Right atrium auricular region (tissue), 2 donors: ENCODE results near the gene TMEM217. TPM values are rescaled to one million over a fixed set of nuclear protein-coding genes. Genes with fewer than 3 reads are reported as not detected.
A peak's percentile ranks its signal among the peaks of the same experiment; 100 is the strongest.

ENCODE experiments used
- DNase-seq: peaks from one replicate; pipeline ENCODE4 v3.0.0-alpha.2; 2019; ENCODE audit warnings: low spot score
- H3K27ac ChIP-seq, 2 donors: fragments of 200-600 bp; sonication (generic); 1 replicate in 1 of 2; 2 replicates in 1 of 2; pipeline ENCODE4 v1.5.1; 2016 to 2019
- H3K27me3 ChIP-seq, 2 donors: fragments of 200-600 bp; sonication (generic); one replicate each; pipeline versions ENCODE4 v1.5.1 to v1.6.0; 2017 to 2019
- H3K36me3 ChIP-seq: fragments of 200-600 bp; sonication (generic); one replicate; pipeline ENCODE4 v1.5.1; 2016
- H3K4me1 ChIP-seq, 2 donors: fragments of 200-600 bp; sonication (generic); one replicate each; pipeline versions ENCODE4 v1.5.1 to v1.6.0; 2017 to 2019
- H3K4me3 ChIP-seq, 2 donors: fragments of 200-600 bp; sonication (generic); 1 replicate in 1 of 2; 2 replicates in 1 of 2; pipeline ENCODE4 v1.5.1; 2017 to 2019; ENCODE audit warnings: mild to moderate bottlenecking in 1 of 2, moderate library complexity in 1 of 2
- H3K9me3 ChIP-seq, 2 donors: fragments of 200-600 bp; sonication (generic); one replicate each; pipeline ENCODE4 v1.5.1; 2019
- CTCF ChIP-seq, 2 donors: fragments of 200-600 bp; sonication (generic); IDR thresholded peaks; one replicate each; pipeline ENCODE4 v1.5.1; 2019; ENCODE audit warnings: antibody characterized with exemption in 2 of 2
- total RNA-seq, 2 donors: library from RNA; depleted of rRNA; stranded (reverse); fragments of >200 nt; gene quantifications; one replicate each; pipeline ENCODE4 v1.1.0, GENCODE V29; 2016

TMEM217 gene
- total RNA-seq, 2 donors from 2014 or later: 1.3 to 1.4 TPM

DNA sequence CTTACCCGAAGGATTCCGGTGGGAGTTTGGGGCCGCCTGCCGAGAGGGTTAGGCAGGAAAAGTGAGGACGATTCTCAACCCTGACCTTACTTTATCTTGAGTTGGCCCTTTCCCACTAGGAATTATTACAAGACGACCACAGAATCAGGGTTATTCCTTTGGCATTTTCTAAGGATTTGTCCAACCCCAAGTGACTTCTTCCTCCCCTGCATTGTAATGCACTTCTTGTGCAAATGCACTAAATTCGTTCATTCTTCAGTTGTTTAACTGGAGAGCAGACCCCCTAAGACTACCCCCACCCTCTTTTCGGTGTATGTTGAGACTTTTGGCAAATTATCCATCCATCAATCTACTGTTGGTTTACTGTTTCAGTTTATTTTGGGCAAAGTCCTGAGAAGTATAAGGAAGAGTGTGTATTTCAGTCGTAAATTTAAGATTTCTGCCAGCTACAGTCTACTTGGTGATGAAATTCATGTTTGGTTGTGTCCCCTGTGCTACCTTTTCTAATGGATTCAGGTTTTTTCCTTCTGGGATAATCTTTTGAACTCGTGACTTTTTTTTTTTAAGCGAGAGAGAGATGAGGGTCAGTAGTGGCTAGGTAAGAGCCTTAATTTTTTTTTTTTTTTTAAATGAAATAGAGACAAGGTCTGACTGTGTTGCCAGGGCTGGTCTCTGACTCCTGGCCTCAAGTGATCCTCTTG lies 611 bp upstream of the TMEM217 start:
- no peak for DNase-seq
- TF ChIP-seq CTCF (IDR thresholded peaks at IDR 0.05): no peak
- peaks cover 0 to 40% of the 10 kb centered on the region in 2 donors for H3K4me1 ChIP-seq
- peak overlapping the region; percentile 89 to 96 for H3K27ac ChIP-seq
- H3K36me3 ChIP-seq: no peaks in the 10 kb centered on the region
- H3K4me3 ChIP-seq: peak overlapping the region; percentile 82 to 96
- no peaks in the 10 kb centered on the region for H3K27me3 ChIP-seq
- H3K9me3 ChIP-seq: no peaks in the 10 kb centered on the region

- Histone ChIP-seq H3K9me3 (no peaks in the 10 kb centered on the region), H3K27me3 (no peaks in the 10 kb centered on the region), H3K27ac (peak overlapping the region; percentile 89 to 96), H3K4me3 (peak overlapping the region; percentile 82 to 96), H3K4me1 (peaks cover 0 to 28% of the 10 kb centered on the region in 2 donors), H3K36me3 (no peaks in the 10 kb centered on the region)
- DNase-seq: no peak
- TF ChIP-seq CTCF (IDR thresholded peaks at IDR 0.05): no peak
These were observed 667 bp downstream of the TMEM217 start for GRCh38 chr6:37257320-37257633.

DNA sequence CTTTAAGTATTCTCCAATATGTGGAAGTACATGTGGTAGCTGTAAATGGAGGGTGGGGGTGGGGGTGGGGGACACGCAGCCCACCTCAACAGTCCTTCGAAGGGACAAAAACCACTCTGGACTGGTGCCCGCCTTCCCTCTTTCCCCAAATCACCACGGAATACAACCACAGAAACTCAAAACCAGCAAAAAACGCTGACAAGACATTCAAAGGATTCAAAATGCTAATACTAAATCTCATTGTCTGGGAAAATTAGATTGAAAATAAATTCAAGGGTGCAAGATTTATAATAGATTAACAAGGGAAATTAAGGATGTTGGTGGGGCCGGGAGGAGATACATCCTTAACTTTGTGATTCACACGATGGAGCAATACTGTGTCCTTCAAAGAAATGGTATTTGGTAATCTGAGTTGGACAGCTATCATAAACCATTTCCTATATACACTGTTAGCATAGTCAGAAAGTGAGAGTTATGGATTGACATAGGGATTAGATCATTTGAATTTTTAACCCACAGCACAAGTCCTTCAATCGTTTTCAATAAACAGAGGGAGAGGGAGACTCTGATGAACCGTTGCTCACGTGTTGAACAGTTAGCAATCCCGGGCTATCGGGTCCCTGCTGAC lies 1.1 kb downstream of the TMEM217 start:
- Histone ChIP-seq H3K4me1 (peaks cover 0 to 28% of the 10 kb centered on the region in 2 donors), H3K9me3 (no peaks in the 10 kb centered on the region), H3K27ac (peak overlapping the region; percentile 89 to 96), H3K4me3 (peak overlapping the region; percentile 82 to 96), H3K27me3 (no peaks in the 10 kb centered on the region), H3K36me3 (no peaks in the 10 kb centered on the region)
- no peak for DNase-seq
- TF ChIP-seq CTCF (IDR thresholded peaks at IDR 0.05): no peak

GRCh38 chr6:37254881-37255280 lies 3.1 kb downstream of the TMEM217 start:
- no peak for TF ChIP-seq CTCF (IDR thresholded peaks at IDR 0.05)
- H3K9me3 ChIP-seq: no peaks in the 10 kb centered on the region
- H3K27ac ChIP-seq: no peak overlapping the region
- H3K4me3 ChIP-seq: no peak overlapping the region
- DNase-seq: no peak
- H3K36me3 ChIP-seq: no peaks in the 10 kb centered on the region
- H3K27me3 ChIP-seq: no peaks in the 10 kb centered on the region
- peaks cover 0 to 23% of the 10 kb centered on the region in 2 donors for H3K4me1 ChIP-seq

- no peak overlapping the region for H3K27ac ChIP-seq
These were observed 4.4 kb downstream of the TMEM217 start for GRCh38 chr6:37253486-37254007.

More at GRCh38 chr6:37253486-37254007, 4.4 kb downstream of the TMEM217 start:
- no peak for DNase-seq
- TF ChIP-seq CTCF (IDR thresholded peaks at IDR 0.05): no peak
- Histone ChIP-seq H3K36me3 (no peaks in the 10 kb centered on the region), H3K4me1 (peaks cover 0 to 10% of the 10 kb centered on the region in 2 donors), H3K9me3 (no peaks in the 10 kb centered on the region), H3K4me3 (no peak overlapping the region), H3K27me3 (no peaks in the 10 kb centered on the region)
